ENCODE data around the gene GPR62. TPM values are rescaled to one million over a fixed set of nuclear protein-coding genes. Genes with fewer than 3 reads are reported as not detected.

GPR62 gene
- total RNA-seq, 1 experiment from 2014 or later: not detected

DNA sequence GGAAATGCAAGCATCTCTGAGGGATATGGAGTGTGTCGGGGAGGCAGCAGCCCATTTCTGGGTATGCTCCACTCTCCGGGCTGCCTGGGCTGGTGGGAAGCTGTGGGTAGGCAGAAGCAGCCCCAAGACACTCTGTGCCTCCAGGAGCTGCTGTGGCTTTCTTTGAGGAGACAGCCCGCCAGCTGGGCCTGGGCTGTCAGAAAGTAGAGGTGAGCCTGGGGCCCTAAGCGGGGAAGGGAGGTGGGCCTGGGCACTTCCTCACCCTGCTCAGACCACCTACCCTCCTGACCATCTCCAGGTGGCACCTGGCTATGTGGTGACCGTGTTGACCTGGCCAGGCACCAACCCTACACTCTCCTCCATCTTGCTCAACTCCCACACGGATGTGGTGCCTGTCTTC lies 29.9 kb downstream of the GPR62 start:
- TF ChIP-seq, protein P1, sequence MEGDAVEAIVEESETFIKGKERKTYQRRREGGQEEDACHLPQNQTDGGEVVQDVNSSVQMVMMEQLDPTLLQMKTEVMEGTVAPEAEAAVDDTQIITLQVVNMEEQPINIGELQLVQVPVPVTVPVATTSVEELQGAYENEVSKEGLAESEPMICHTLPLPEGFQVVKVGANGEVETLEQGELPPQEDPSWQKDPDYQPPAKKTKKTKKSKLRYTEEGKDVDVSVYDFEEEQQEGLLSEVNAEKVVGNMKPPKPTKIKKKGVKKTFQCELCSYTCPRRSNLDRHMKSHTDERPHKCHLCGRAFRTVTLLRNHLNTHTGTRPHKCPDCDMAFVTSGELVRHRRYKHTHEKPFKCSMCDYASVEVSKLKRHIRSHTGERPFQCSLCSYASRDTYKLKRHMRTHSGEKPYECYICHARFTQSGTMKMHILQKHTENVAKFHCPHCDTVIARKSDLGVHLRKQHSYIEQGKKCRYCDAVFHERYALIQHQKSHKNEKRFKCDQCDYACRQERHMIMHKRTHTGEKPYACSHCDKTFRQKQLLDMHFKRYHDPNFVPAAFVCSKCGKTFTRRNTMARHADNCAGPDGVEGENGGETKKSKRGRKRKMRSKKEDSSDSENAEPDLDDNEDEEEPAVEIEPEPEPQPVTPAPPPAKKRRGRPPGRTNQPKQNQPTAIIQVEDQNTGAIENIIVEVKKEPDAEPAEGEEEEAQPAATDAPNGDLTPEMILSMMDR (IDR thresholded peaks at IDR 0.05; ENCODE audit: unreplicated experiment): no peak
- peak overlapping the region; percentile 23 for H3K4me3 Mint-ChIP-seq (ENCODE audit: unreplicated experiment)
- peak overlapping the region; percentile 98 for H3K27ac Mint-ChIP-seq (ENCODE audit: low read depth, unreplicated experiment)
- no TSS peak for BruUV-seq (replicated peaks)
- intact Hi-C loops (cut with micrococcal nuclease): no loop called here
- peaks cover 31% of the 10 kb centered on the region for H3K4me1 Mint-ChIP-seq (ENCODE audit: insufficient read depth, unreplicated experiment)
- ChIA-PET CTCF (interaction anchor here (0.6 to 3.9 kb wide), 4 partner anchors 11 to 164 kb away, joined by 5 to 27 read pairs (median 6); partner anchors contain the start of genes ABHD14B and RRP9), POLR2A (interaction anchor here (1.3 to 6.0 kb wide), 6 partner anchors 10 to 170 kb away, joined by 4 to 93 read pairs (median 42); partner anchors contain the start of genes ABHD14A, ABHD14B, PARP3 and PCBP4)
- no peaks in the 10 kb centered on the region for H3K27me3 Mint-ChIP-seq (ENCODE audit: insufficient read depth, unreplicated experiment)
- no peaks in the 10 kb centered on the region for H3K9me3 Mint-ChIP-seq (ENCODE audit: unreplicated experiment)
- peaks cover 12% of the 10 kb centered on the region for H3K36me3 Mint-ChIP-seq (ENCODE audit: insufficient read depth, unreplicated experiment)
- DNase-seq (ENCODE audit: unreplicated experiment): no peak

DNA sequence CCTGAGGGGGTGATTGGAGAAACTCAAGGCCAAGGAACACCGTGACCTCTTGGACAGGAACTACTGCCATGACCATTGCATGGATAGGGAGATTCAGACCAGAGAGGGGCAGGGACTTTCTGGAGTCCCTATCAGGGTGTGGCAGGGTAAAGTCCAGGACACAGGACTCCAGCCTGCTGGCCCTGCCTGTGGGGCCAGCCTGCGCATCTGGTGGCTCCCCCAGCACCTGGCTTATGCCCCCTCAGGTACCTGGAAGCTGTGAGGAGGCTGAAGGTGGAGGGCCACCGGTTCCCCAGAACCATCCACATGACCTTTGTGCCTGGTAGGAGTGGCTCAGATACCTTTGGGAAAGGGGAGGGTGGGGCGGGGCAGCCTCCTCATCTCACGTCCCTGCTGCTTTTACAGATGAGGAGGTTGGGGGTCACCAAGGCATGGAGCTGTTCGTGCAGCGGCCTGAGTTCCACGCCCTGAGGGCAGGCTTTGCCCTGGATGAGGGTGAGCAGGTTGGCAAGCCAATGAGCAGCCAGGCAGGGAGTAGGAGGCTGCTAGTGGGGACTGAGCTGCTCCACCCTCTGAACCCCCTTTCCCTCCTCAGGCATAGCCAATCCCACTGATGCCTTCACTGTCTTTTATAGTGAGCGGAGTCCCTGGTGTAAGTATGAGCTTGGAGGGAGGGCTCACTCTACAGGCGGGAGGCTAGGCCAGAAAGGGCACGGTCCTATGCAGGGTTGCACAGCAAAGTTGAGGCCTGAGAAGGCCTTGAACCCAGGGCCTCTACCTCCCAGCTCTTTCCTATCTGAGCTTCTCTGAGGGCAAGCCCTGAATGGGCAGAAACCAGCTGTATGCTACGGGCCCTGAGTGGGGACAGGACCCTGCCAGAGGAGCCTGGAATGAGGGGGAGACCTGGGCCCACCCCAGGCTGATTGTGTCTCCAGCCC lies 31.1 kb downstream of the GPR62 start:
- CTCF ChIA-PET: interaction anchor here (0.8 to 1.9 kb wide), 4 partner anchors 9 to 15 kb away, joined by 3 to 6 read pairs (median 4); partner anchors contain the start of genes ABHD14B and RPL29
- Mint-ChIP-seq H3K27ac (ENCODE audit: low read depth, unreplicated experiment) (no peak overlapping the region), H3K27me3 (ENCODE audit: insufficient read depth, unreplicated experiment) (no peaks in the 10 kb centered on the region), H3K4me1 (ENCODE audit: insufficient read depth, unreplicated experiment) (peaks cover 31% of the 10 kb centered on the region), H3K9me3 (ENCODE audit: unreplicated experiment) (no peaks in the 10 kb centered on the region), H3K36me3 (ENCODE audit: insufficient read depth, unreplicated experiment) (peaks cover 13% of the 10 kb centered on the region), H3K4me3 (ENCODE audit: unreplicated experiment) (no peak overlapping the region)
- TF ChIP-seq, protein P1 (IDR thresholded peaks at IDR 0.05; ENCODE audit: unreplicated experiment): no peak
- intact Hi-C loops (cut with micrococcal nuclease): no loop called here
- POLR2A ChIA-PET: interaction anchor here (0.7 to 2.1 kb wide), 2 partner anchors 9 to 11 kb away, joined by 4 to 7 read pairs; partner anchors contain the start of genes ABHD14A and RPL29
- no TSS peak for BruUV-seq (replicated peaks)
- DNase-seq (ENCODE audit: unreplicated experiment): no peak

DNA sequence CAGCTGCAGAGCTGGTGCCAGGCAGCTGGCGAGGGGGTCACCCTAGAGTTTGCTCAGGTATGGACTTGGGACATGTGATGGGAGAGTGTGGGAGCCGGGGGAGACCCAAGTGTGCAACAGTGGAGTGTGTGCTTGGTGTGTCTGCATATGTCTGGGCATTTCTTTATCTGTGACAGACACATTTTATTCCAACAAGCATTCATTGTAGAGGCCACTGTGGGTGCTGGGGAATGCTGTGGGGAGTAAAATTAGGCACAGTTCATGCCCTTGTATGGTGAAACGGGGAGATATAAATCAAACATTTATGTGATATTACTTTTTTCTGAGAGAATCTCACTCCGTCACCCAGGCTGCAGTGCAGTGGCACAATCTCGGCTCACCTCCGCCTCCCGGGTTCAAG lies 32.4 kb downstream of the GPR62 start:
- Mint-ChIP-seq H3K4me1 (ENCODE audit: insufficient read depth, unreplicated experiment) (peaks cover 27% of the 10 kb centered on the region), H3K27ac (ENCODE audit: low read depth, unreplicated experiment) (no peak overlapping the region), H3K36me3 (ENCODE audit: insufficient read depth, unreplicated experiment) (peaks cover 22% of the 10 kb centered on the region), H3K9me3 (ENCODE audit: unreplicated experiment) (no peaks in the 10 kb centered on the region), H3K4me3 (ENCODE audit: unreplicated experiment) (no peak overlapping the region), H3K27me3 (ENCODE audit: insufficient read depth, unreplicated experiment) (no peaks in the 10 kb centered on the region)
- no peak for DNase-seq (ENCODE audit: unreplicated experiment)
- TF ChIP-seq, protein P1 (IDR thresholded peaks at IDR 0.05; ENCODE audit: unreplicated experiment): no peak
- BruUV-seq (replicated peaks): no TSS peak
- ChIA-PET POLR2A (interaction anchor here (2.1 kb wide), 1 partner anchor 8 kb away, joined by 7 read pairs; the partner anchor contains the start of gene RPL29), CTCF (interaction anchor here (0.6 to 1.9 kb wide), 3 partner anchors 8 to 49 kb away, joined by 3 to 5 read pairs (median 4); partner anchors contain the start of gene RPL29)
- intact Hi-C loops (cut with micrococcal nuclease): no loop called here

Data from MCF 10A (cell line).